Upper lobe of right lung (tissue), 1 donor: Measurements from ENCODE around the gene HOXA2. TPM values are rescaled to one million over a fixed set of nuclear protein-coding genes. Genes with fewer than 3 reads are reported as not detected.

ENCODE experiments used
- ATAC-seq: fragments of 200-7000 bp; cut with Tn5 transposase; one replicate; pipeline ENCODE4 v1.9.1; 2020; ENCODE audit warnings: mild to moderate bottlenecking, moderate library complexity
- DNase-seq: peaks from one replicate; pipeline ENCODE4 v3.0.0-alpha.2; 2020
- H3K27ac ChIP-seq: fragments of 200-600 bp; one replicate; pipeline ENCODE4 v1.8.0; 2022
- H3K27me3 ChIP-seq: fragments of 200-600 bp; one replicate; pipeline ENCODE4 v1.8.0; 2022; ENCODE audit warnings: mild to moderate bottlenecking
- H3K36me3 ChIP-seq: fragments of 200-600 bp; one replicate; pipeline ENCODE4 v1.8.0; 2022
- H3K4me1 ChIP-seq: fragments of 200-600 bp; one replicate; pipeline ENCODE4 v1.8.0; 2022
- H3K4me3 ChIP-seq: fragments of 200-600 bp; one replicate; pipeline ENCODE4 v1.8.0; 2022; ENCODE audit warnings: mild to moderate bottlenecking
- H3K9me3 ChIP-seq: fragments of 200-600 bp; one replicate; pipeline ENCODE4 v1.8.0; 2022
- CTCF ChIP-seq: fragments of 200-600 bp; IDR thresholded peaks from one replicate; pipeline ENCODE4 v1.8.0; 2022; ENCODE audit warnings: antibody characterized with exemption
- intact Hi-C: fragments of 100-400 bp; cut with DNase I; formaldehyde crosslinking; loops from one replicate; pipeline ENCODE4 v1.11.0; 2022
- total RNA-seq: library from RNA; stranded (reverse); fragmentation: NEBNext Ultra II Directional; extraction: Animal tissue kit (Norgen Biotek cat#: 25700); gene quantifications from one replicate; pipeline ENCODE4 v1.2.1, GENCODE V29; 2021
- donor health status: DM: no; HTN: yes; CAD: no; lungs with severe emphysema.

HOXA2 gene
- total RNA-seq, 1 donor from 2014 or later, result 2.1 TPM

GRCh38 chr7:27095897-27096767 is 6.4 kb downstream of the HOXA2 start, which contains the start of gene HOXA1:
Gene HOXA1, minus strand, starts transcription at chr7:27096000. Its CDS starts 88 bp downstream, at chr7:27095912.
- Histone ChIP-seq H3K4me1 (peaks cover 8% of the 10 kb centered on the region), H3K4me3 (peak within 1 kb of the TSS; percentile 91), H3K9me3 (no peaks in the 10 kb centered on the region), H3K27me3 (no peaks in the 10 kb centered on the region), H3K27ac (peak within 1 kb of the TSS; percentile 91), H3K36me3 (no peaks in the 10 kb centered on the region)
- peak; percentile 85 for DNase-seq
- intact Hi-C loops, result loop anchor here (5.0 kb wide), 1 partner anchor 46 kb away; the partner anchor contains the start of gene HOXA5
- peak; percentile 87 for ATAC-seq
- no peak for TF ChIP-seq CTCF

- Histone ChIP-seq H3K4me3 (peak overlapping the region; percentile 91), H3K27me3 (peaks cover 4% of the 10 kb centered on the region), H3K9me3 (no peaks in the 10 kb centered on the region), H3K4me1 (peaks cover 2% of the 10 kb centered on the region), H3K27ac (no peak overlapping the region), H3K36me3 (no peaks in the 10 kb centered on the region)
- intact Hi-C loops, result loop anchor here (5.0 kb wide), 1 partner anchor 47 kb away; the partner anchor contains the start of gene HOXA5
- no peak for ATAC-seq
- DNase-seq, result no peak
- no peak for TF ChIP-seq CTCF
These were observed 7.2 kb downstream of the HOXA2 start for GRCh38 chr7:27095050-27095896.

GRCh38 chr7:27094304-27095049 is 8.0 kb downstream of the HOXA2 start:
- no peaks in the 10 kb centered on the region for H3K36me3 ChIP-seq
- no peaks in the 10 kb centered on the region for H3K9me3 ChIP-seq
- no peak for ATAC-seq
- H3K4me3 ChIP-seq, result no peak overlapping the region
- no peak overlapping the region for H3K27ac ChIP-seq
- intact Hi-C loops, result loop anchor here (5.0 kb wide), 1 partner anchor 48 kb away; the partner anchor contains the start of gene HOXA5
- no peak for TF ChIP-seq CTCF
- H3K4me1 ChIP-seq, result no peaks in the 10 kb centered on the region
- peaks cover 12% of the 10 kb centered on the region for H3K27me3 ChIP-seq
- DNase-seq, result no peak

GRCh38 chr7:27093184-27093895 is 9.1 kb downstream of the HOXA2 start:
- intact Hi-C loops, result no loop called here
- ATAC-seq, result no peak
- Histone ChIP-seq H3K4me1 (no peaks in the 10 kb centered on the region), H3K4me3 (no peak overlapping the region), H3K9me3 (no peaks in the 10 kb centered on the region), H3K27ac (no peak overlapping the region), H3K36me3 (no peaks in the 10 kb centered on the region), H3K27me3 (peaks cover 24% of the 10 kb centered on the region)
- TF ChIP-seq CTCF, result no peak
- DNase-seq, result no peak

GRCh38 chr7:27092819-27093110 is 9.7 kb downstream of the HOXA2 start:
- no peak for TF ChIP-seq CTCF
- Histone ChIP-seq H3K9me3 (no peaks in the 10 kb centered on the region), H3K4me1 (no peaks in the 10 kb centered on the region), H3K27ac (no peak overlapping the region), H3K27me3 (peaks cover 29% of the 10 kb centered on the region), H3K36me3 (no peaks in the 10 kb centered on the region), H3K4me3 (no peak overlapping the region)
- DNase-seq (no peak), ATAC-seq (no peak)
- intact Hi-C loops, result no loop called here
